KMS-11 (cell line): Measurements from ENCODE around the gene NSD2.

Experiments
- H2AFZ ChIP-seq: fragments of 200-600 bp; sonication (generic); 2 replicates; pipeline ENCODE4 v1.6.1; 2016; ENCODE audit warnings: antibody characterized with exemption, mixed run types, low read depth
- H3K27ac ChIP-seq: fragments of 200-600 bp; sonication (generic); 2 replicates; pipeline ENCODE4 v1.6.1; 2016; ENCODE audit warnings: mild to moderate bottlenecking, mixed run types
- H3K27me3 ChIP-seq: fragments of 200-600 bp; sonication (generic); 2 replicates; pipeline ENCODE4 v1.6.1; 2017; ENCODE audit warnings: mild to moderate bottlenecking, low read depth, mixed run types, moderate library complexity; ENCODE audit not compliant: insufficient read depth
- H3K36me3 ChIP-seq: fragments of 200-600 bp; sonication (generic); 2 replicates; pipeline ENCODE4 v1.6.1; 2017; ENCODE audit warnings: mild to moderate bottlenecking, mixed run types; ENCODE audit not compliant: insufficient read depth
- H3K4me1 ChIP-seq: fragments of 200-600 bp; sonication (generic); 2 replicates; pipeline ENCODE4 v1.6.1; 2016; ENCODE audit warnings: mild to moderate bottlenecking, low read depth, mixed run types; ENCODE audit not compliant: poor library complexity, severe bottlenecking
- H3K4me2 ChIP-seq: fragments of 200-600 bp; sonication (generic); 2 replicates; pipeline ENCODE4 v1.7.0; 2016; ENCODE audit warnings: mild to moderate bottlenecking, mixed run types
- H3K4me3 ChIP-seq: fragments of 200-600 bp; sonication (generic); IDR thresholded peaks from 2 replicates; pipeline ENCODE4 v1.6.1; 2017; ENCODE audit warnings: low read depth, low read length, mixed read lengths; ENCODE audit not compliant: insufficient read depth
- H3K79me2 ChIP-seq: fragments of 200-600 bp; sonication (generic); 2 replicates; pipeline ENCODE4 v1.6.1; 2016; ENCODE audit warnings: low read depth, mixed run types; ENCODE audit not compliant: insufficient read depth
- H3K9ac ChIP-seq: fragments of 200-600 bp; sonication (generic); 2 replicates; pipeline ENCODE4 v1.6.1; 2016; ENCODE audit warnings: mild to moderate bottlenecking, mixed run types
- H4K20me1 ChIP-seq: fragments of 200-600 bp; sonication (generic); 2 replicates; pipeline ENCODE4 v1.6.1; 2016; ENCODE audit warnings: mild to moderate bottlenecking, mixed run types; ENCODE audit not compliant: insufficient read depth
- CTCF ChIP-seq: fragments of 200-600 bp; sonication (generic); conservative IDR thresholded peaks from 2 replicates; pipeline ENCODE4 v1.6.1; 2017; ENCODE audit warnings: low read depth, mild to moderate bottlenecking, antibody characterized with exemption, low read length, moderate library complexity, mixed read lengths

The NSD2 gene

GRCh38 chr4:1982124-1983052, 111.2 kb downstream of the NSD2 start:
- Histone ChIP-seq H3K27me3 (no peaks in the 10 kb centered on the region), H3K9ac (no peak overlapping the region), H3K4me1 (no peaks in the 10 kb centered on the region), H3K36me3 (no peaks in the 10 kb centered on the region; the same call in 1 of the 2 replicates), H3K79me2 (no peaks in the 10 kb centered on the region), H2AFZ (no peak overlapping the region), H3K27ac (no peak overlapping the region), H4K20me1 (peaks cover 6% of the 10 kb centered on the region; the same call in 1 of the 2 replicates), H3K4me2 (no peak overlapping the region), H3K4me3 (no peak overlapping the region)
- TF ChIP-seq CTCF: no peak

GRCh38 chr4:1983053-1983845, 112.1 kb downstream of the NSD2 start:
- TF ChIP-seq CTCF: no peak
- Histone ChIP-seq H3K4me1 (no peaks in the 10 kb centered on the region), H3K79me2 (no peaks in the 10 kb centered on the region), H3K4me2 (no peak overlapping the region), H4K20me1 (peaks cover 6% of the 10 kb centered on the region; the same call in 1 of the 2 replicates), H3K4me3 (no peak overlapping the region), H3K9ac (no peak overlapping the region), H2AFZ (no peak overlapping the region), H3K36me3 (no peaks in the 10 kb centered on the region; the same call in 1 of the 2 replicates), H3K27me3 (no peaks in the 10 kb centered on the region), H3K27ac (no peak overlapping the region)

- Histone ChIP-seq H3K4me1 (no peaks in the 10 kb centered on the region), H3K9ac (no peak overlapping the region), H3K27me3 (no peaks in the 10 kb centered on the region), H3K4me3 (no peak overlapping the region), H3K27ac (no peak overlapping the region), H3K36me3 (no peaks in the 10 kb centered on the region; the same call in 1 of the 2 replicates), H3K79me2 (no peaks in the 10 kb centered on the region), H3K4me2 (no peak overlapping the region), H4K20me1 (peaks cover 6% of the 10 kb centered on the region; the same call in 1 of the 2 replicates), H2AFZ (no peak overlapping the region)
- no peak for TF ChIP-seq CTCF
Observed at GRCh38 chr4:1983846-1984405, 112.7 kb downstream of the NSD2 start.

- H2AFZ ChIP-seq: no peak overlapping the region
- H3K9ac ChIP-seq: no peak overlapping the region
- H3K27me3 ChIP-seq: no peaks in the 10 kb centered on the region
- no peaks in the 10 kb centered on the region; the same call in 1 of the 2 replicates for H3K36me3 ChIP-seq
- no peaks in the 10 kb centered on the region for H3K79me2 ChIP-seq
- H4K20me1 ChIP-seq: peaks cover 2% of the 10 kb centered on the region; the same call in 1 of the 2 replicates
- H3K4me2 ChIP-seq: no peak overlapping the region
- H3K4me1 ChIP-seq: no peaks in the 10 kb centered on the region
- H3K4me3 ChIP-seq: no peak overlapping the region
- no peak overlapping the region for H3K27ac ChIP-seq
- no peak for TF ChIP-seq CTCF
Observed at GRCh38 chr4:1984406-1985191, 113.4 kb downstream of the NSD2 start.
